Panc1 (cell line): Measurements from ENCODE around the gene WLS. TPM values are rescaled to one million over a fixed set of nuclear protein-coding genes. Genes with fewer than 3 reads are reported as not detected.

ENCODE experiments used
- ATAC-seq: fragments of 200-7000 bp; cut with Tn5 transposase; 2 replicates; pipeline ENCODE4 v1.9.1; 2020; ENCODE audit warnings: mild to moderate bottlenecking, moderate library complexity
- BruUV-seq: library from RNA; stranded (reverse); fragments of 400-500 nt; replicated peaks from 2 replicates; lab custom pipeline; 2021; lab: Mats Ljungman, UMichigan
- CTCF ChIA-PET: fragments of 300-600 bp; sonication (Branson Sonifier 250); formaldehyde crosslinking; loops from one replicate; lab custom pipeline; 2022; ENCODE audit warnings: antibody characterized with exemption; lab: Charles Lee
- POLR2A ChIA-PET: fragments of 300-600 bp; sonication (Branson Sonifier 250); formaldehyde crosslinking; loops from one replicate; lab custom pipeline; 2022; ENCODE audit warnings: antibody characterized with exemption; lab: Charles Lee
- DNase-seq: peaks from one replicate; pipeline ENCODE4 v3.0.0-alpha.2; 2010; ENCODE audit warnings: low read depth, low spot score
- H3K27ac ChIP-seq: 2 replicates; pipeline ENCODE4 v1.5.1; 2011; ENCODE audit warnings: mild to moderate bottlenecking, low read length, inconsistent platforms
- H3K27me3 ChIP-seq: fragments of 200-500 bp; sonication (Bioruptor generic); 2 replicates; pipeline ENCODE4 v1.6.0; 2014; ENCODE audit warnings: low read length, inconsistent platforms; ENCODE audit not compliant: control insufficient read depth, insufficient read depth
- H3K36me3 ChIP-seq: fragments of 200-500 bp; sonication (Bioruptor generic); 2 replicates; pipeline ENCODE4 v1.5.1; 2014; ENCODE audit warnings: inconsistent platforms, mild to moderate bottlenecking, low read length, moderate library complexity; ENCODE audit not compliant: control insufficient read depth, insufficient read depth
- H3K4me1 ChIP-seq: 2 replicates; pipeline ENCODE4 v1.5.1; 2011; ENCODE audit warnings: inconsistent platforms, mild to moderate bottlenecking, low read length, moderate library complexity; ENCODE audit not compliant: control insufficient read depth, insufficient read depth
- H3K4me3 ChIP-seq, 2 experiments: 2 replicates each; pipeline ENCODE4 v1.5.1; 2011 to 2012; ENCODE audit warnings: low read depth in 2 of 2, low read length in 2 of 2, mild to moderate bottlenecking in 2 of 2, inconsistent platforms in 1 of 2, moderate library complexity in 1 of 2
- H3K9me3 ChIP-seq: fragments of 200-500 bp; sonication (Bioruptor generic); 2 replicates; pipeline ENCODE4 v1.5.1; 2014; ENCODE audit warnings: low read depth, mild to moderate bottlenecking, inconsistent platforms, low read length, moderate library complexity; ENCODE audit not compliant: control insufficient read depth, insufficient read depth
- CTCF ChIP-seq: fragments of 450-650 bp; IDR thresholded peaks from 2 replicates; pipeline ENCODE4 v1.5.1; 2017; ENCODE audit warnings: mild to moderate bottlenecking
- POLR2AphosphoS5 ChIP-seq: IDR thresholded peaks from 2 replicates; pipeline ENCODE4 v1.6.1; 2012; ENCODE audit warnings: mild to moderate bottlenecking, low read depth, low read length, moderate library complexity
- REST ChIP-seq, 2 experiments: IDR thresholded peaks; 2 replicates each; pipeline ENCODE4 v1.6.1; 2011 to 2012; ENCODE audit warnings: low read depth in 2 of 2, control low read depth in 1 of 2, low read length in 1 of 2, mild to moderate bottlenecking in 1 of 2, moderate library complexity in 1 of 2; ENCODE audit not compliant: insufficient read depth in 1 of 2
- SIN3A ChIP-seq: IDR thresholded peaks from 2 replicates; pipeline ENCODE4 v1.6.1; 2012; ENCODE audit warnings: low read depth, mild to moderate bottlenecking, low read length, moderate library complexity, borderline replicate concordance; ENCODE audit not compliant: insufficient read depth
- TCF7L2 ChIP-seq: IDR thresholded peaks from 2 replicates; pipeline ENCODE4 v1.6.1; 2011; ENCODE audit warnings: mild to moderate bottlenecking, low read depth, low read length, inconsistent platforms
- in situ Hi-C: cut with HindIII; loops from 2 replicates; pipeline ENCODE4 v1.10.0; 2016; ENCODE audit warnings: low sequenced_read_pairs, low pct_unique_long_range_greater_than_20kb
- intact Hi-C: fragments of 100-400 bp; cut with micrococcal nuclease; formaldehyde crosslinking; loops from one replicate; pipeline ENCODE4 v1.10.0; 2022; ENCODE audit not compliant: unreplicated experiment
- total RNA-seq: library from RNA; stranded (reverse); gene quantifications from one replicate; pipeline ENCODE4 v1.2.1, GENCODE V29; 2021; ENCODE audit not compliant: unreplicated experiment

Gene WLS
- total RNA-seq, 1 experiment from 2014 or later: 29.6 TPM

- no peak for ATAC-seq
- TF ChIP-seq TCF7L2: no peak
- TF ChIP-seq CTCF: no peak
- no peak for TF ChIP-seq POLR2AphosphoS5
- no peak for TF ChIP-seq REST (IDR thresholded peaks at IDR 0.05; ENCODE audit: insufficient read depth in 1 of 2, low read depth in 2 of 2, low read length in 1 of 2)
- no peak for TF ChIP-seq SIN3A
- in situ Hi-C loops: no loop called here
- ChIA-PET CTCF (no interaction called here), POLR2A (no interaction called here)
- H3K4me1 ChIP-seq: no peaks in the 10 kb centered on the region
- BruUV-seq: no TSS peak
- no peak overlapping the region for H3K4me3 ChIP-seq
- DNase-seq: no peak
- H3K27ac ChIP-seq: no peak overlapping the region
- H3K27me3 ChIP-seq: no peaks in the 10 kb centered on the region
- H3K36me3 ChIP-seq: no peaks in the 10 kb centered on the region
- intact Hi-C loops: no loop called here
- H3K9me3 ChIP-seq: 0 out of 2 replicates have a peak, but pooled peaks cover 3% of the 10 kb centered on the region
Observed at GRCh38 chr1:68255301-68255700, 23.0 kb upstream of the WLS start.

GRCh38 chr1:68254667-68255226 lies 22.4 kb upstream of the WLS start:
- CTCF ChIA-PET: no interaction called here
- intact Hi-C loops (no loop called here), in situ Hi-C loops (no loop called here)
- POLR2A ChIA-PET: no interaction called here
- DNase-seq (no peak), ATAC-seq (no peak)
- no peak overlapping the region for H3K27ac ChIP-seq
- TF ChIP-seq CTCF (no peak), POLR2AphosphoS5 (no peak), TCF7L2 (no peak), SIN3A (no peak), REST (IDR thresholded peaks at IDR 0.05; ENCODE audit: insufficient read depth in 1 of 2, low read depth in 2 of 2, low read length in 1 of 2) (no peak)
- BruUV-seq: no TSS peak
- H3K4me1 ChIP-seq: no peaks in the 10 kb centered on the region
- H3K9me3 ChIP-seq: 0 out of 2 replicates have a peak, but pooled peaks cover 3% of the 10 kb centered on the region
- no peak overlapping the region for H3K4me3 ChIP-seq
- no peaks in the 10 kb centered on the region for H3K27me3 ChIP-seq
- no peaks in the 10 kb centered on the region for H3K36me3 ChIP-seq
